ENCODE data around the gene HDDC2.

DNA sequence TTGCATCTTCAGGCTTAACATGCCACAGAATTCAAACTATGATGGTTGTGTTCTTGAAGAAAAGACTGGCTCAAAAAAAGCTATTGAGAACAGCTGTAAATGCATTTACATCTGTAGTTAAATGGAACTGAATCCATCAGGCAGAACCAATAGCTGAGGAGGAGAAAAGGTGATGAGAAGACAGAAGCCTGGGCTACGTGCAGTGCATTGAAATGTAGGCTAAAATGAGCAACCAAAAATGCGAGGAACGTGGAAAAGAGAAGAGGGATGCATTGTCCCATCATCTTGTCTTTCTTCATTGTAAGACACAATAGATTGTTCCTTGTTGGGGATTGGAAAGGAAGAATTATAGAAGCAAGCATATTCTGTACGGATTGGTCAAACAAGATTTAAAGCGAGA lies 13.8 kb upstream of the HDDC2 start:
- TF ChIP-seq POLR2A (IDR thresholded peaks at IDR 0.05): no peak
- TF ChIP-seq, protein P1, sequence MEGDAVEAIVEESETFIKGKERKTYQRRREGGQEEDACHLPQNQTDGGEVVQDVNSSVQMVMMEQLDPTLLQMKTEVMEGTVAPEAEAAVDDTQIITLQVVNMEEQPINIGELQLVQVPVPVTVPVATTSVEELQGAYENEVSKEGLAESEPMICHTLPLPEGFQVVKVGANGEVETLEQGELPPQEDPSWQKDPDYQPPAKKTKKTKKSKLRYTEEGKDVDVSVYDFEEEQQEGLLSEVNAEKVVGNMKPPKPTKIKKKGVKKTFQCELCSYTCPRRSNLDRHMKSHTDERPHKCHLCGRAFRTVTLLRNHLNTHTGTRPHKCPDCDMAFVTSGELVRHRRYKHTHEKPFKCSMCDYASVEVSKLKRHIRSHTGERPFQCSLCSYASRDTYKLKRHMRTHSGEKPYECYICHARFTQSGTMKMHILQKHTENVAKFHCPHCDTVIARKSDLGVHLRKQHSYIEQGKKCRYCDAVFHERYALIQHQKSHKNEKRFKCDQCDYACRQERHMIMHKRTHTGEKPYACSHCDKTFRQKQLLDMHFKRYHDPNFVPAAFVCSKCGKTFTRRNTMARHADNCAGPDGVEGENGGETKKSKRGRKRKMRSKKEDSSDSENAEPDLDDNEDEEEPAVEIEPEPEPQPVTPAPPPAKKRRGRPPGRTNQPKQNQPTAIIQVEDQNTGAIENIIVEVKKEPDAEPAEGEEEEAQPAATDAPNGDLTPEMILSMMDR (IDR thresholded peaks at IDR 0.05): no peak

Measured in body of pancreas (tissue), 4 donors.